ENCODE results near the gene ARHGAP6. TPM values are rescaled to one million over a fixed set of nuclear protein-coding genes. Genes with fewer than 3 reads are reported as not detected.
"Not testable (repeated sequence)": the region's sequence is repeated elsewhere in the genome, so short reads cannot be mapped to it uniquely, and the experiment has no call there.

ARHGAP6 gene
- total RNA-seq, 1 experiment from 2014 or later = not detected

DNA sequence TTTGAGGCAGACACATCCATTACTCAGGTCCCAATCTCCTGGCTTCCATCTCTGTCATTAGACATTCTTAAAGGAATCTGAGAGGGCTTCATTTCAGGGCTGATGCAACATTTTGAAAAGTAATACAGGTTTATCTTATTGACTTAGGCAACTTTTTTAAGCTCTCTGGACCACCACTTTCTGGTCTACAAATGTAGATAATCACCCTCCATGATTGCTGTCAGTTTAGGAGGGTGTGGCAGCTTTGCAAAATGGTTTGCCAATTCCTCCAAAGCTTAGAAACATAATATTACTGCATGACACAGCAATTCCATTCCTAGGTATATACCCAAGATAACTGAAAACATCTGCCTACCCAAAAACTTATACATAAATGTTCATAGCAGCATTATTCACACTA lies 77.6 kb downstream of the ARHGAP6 start:
- in situ Hi-C loops (cut with HindIII; ENCODE audit: low sequenced_read_pairs) = no loop called here
- no peak for DNase-seq (ENCODE audit: low spot score)

- no peak for DNase-seq (ENCODE audit: low spot score)
- in situ Hi-C loops (cut with HindIII; ENCODE audit: low sequenced_read_pairs) = no loop called here
These were observed 80.5 kb downstream of the ARHGAP6 start for GRCh38 chrX:11585174-11585573.

GRCh38 chrX:11580789-11581188 lies 84.9 kb downstream of the ARHGAP6 start:
- in situ Hi-C loops (cut with HindIII; ENCODE audit: low sequenced_read_pairs) = no loop called here
- DNase-seq (ENCODE audit: low spot score) = no peak

DNA sequence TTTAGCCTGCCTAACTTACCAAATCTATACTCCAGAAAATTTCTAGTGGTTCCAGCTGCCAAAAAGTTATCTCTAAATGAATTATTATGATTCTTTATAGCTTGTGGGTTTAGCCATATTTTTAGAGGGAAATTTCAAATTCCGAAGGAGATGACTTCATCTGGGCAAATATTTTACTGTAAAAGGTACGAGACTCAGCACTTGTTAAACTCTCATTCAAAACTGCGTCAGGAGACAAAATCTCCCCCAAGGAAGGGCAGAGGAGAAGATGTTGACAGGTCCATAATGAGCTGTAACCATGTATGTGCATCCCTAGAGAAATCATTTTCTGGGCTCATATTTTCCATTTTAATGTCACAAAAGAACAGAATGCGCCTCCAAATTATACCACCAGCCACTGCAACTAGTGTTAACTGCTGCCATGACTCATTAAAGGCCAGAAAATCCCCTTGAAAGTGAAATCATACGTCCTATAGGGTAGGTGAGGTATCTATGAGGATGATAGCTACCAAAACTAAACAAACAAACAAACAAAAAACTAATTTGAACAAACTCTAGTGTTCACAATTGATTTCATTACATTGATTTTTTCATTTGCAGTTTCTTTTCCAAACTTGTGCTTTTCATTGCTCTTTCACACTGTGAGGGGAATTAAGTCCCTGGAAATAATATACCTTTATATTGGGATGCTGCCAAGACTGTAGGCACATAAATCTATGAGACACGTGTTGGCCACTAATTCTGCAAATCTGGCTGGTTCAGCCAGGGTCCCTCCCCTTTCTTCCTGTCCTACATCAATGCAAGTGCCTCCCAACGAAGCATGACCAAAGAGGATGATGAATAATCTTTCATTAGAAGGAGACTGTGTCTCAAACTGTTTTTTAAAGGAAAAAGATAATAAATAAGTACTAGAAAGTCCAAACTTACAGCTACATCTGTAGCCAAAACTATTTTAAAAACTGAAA lies 85.8 kb downstream of the ARHGAP6 start:
- DNase-seq (ENCODE audit: low spot score) = no peak
- in situ Hi-C loops (cut with HindIII; ENCODE audit: low sequenced_read_pairs) = no loop called here

GRCh38 chrX:11578301-11578700 lies 87.4 kb downstream of the ARHGAP6 start:
- in situ Hi-C loops (cut with HindIII; ENCODE audit: low sequenced_read_pairs); DNase-seq (ENCODE audit: low spot score): not testable (repeated sequence)

- no peak for DNase-seq (ENCODE audit: low spot score)
These were observed 88.1 kb downstream of the ARHGAP6 start for GRCh38 chrX:11577603-11578002.

GRCh38 chrX:11575332-11575731 lies 90.4 kb downstream of the ARHGAP6 start:
- in situ Hi-C loops (cut with HindIII; ENCODE audit: low sequenced_read_pairs) = no loop called here
- no peak for DNase-seq (ENCODE audit: low spot score)

More at GRCh38 chrX:11577603-11578002, 88.1 kb downstream of the ARHGAP6 start:
- in situ Hi-C loops (cut with HindIII; ENCODE audit: low sequenced_read_pairs) = no loop called here

DNA sequence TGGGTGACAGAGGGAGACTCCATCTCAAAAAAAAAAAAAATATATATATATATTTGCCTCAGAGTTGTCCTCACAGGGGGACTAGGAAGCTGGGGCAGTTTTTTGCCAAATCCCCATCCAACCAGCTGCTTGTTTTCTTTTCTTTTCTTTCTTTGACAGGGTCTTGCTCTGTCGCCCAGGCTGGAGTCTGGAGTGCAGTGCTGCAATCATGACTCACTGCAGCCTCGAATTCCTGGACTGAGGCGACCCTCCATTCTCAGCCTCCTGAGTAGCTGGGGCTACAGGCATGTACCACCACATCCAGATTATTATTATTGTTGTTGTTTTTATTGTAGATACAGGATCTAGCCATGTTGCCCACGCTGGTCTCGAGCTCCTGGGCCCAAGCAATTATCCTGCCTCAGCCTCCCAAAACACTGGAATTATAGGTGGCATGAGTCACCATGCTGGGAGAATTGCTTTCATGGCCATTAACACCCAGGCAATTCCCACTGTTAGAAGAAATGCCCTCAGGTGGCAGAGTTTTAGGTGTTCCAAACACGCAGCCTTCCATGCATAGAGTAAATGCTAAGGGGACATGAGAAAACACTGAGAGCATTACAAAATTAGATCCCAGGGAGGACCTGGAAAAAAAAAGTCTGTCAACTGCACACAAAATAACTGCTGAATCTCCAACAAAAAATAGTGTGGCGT lies 98.0 kb downstream of the ARHGAP6 start:
- no peak for DNase-seq (ENCODE audit: low spot score)
- in situ Hi-C loops (cut with HindIII; ENCODE audit: low sequenced_read_pairs) = no loop called here

- in situ Hi-C loops (cut with HindIII; ENCODE audit: low sequenced_read_pairs) = no loop called here
- no peak for DNase-seq (ENCODE audit: low spot score)
These were observed 98.9 kb downstream of the ARHGAP6 start for GRCh38 chrX:11566789-11567188.

- no peak for DNase-seq (ENCODE audit: low spot score)
- in situ Hi-C loops (cut with HindIII; ENCODE audit: low sequenced_read_pairs) = no loop called here
These were observed 99.5 kb downstream of the ARHGAP6 start for GRCh38 chrX:11566173-11566572.

DNA sequence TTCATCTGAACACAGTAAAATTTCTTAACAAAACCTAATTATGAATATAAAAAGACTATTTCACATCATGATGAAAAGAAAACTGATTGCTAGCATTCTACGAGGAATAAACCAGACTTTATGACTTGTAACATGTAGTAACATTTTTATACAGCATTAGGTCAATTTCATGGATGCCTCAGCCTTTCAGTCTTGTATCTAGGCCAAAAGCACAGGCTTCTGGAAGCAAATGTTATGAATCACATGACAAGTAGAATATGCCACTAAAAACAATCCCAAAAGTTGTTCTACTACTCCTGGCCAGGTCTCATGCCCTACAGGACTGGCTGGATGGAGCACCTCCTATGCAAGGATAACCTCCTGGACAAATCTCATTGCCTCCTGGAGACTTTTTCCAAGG lies 101.2 kb downstream of the ARHGAP6 start:
- DNase-seq (ENCODE audit: low spot score) = no peak
- in situ Hi-C loops (cut with HindIII; ENCODE audit: low sequenced_read_pairs) = no loop called here

DNA sequence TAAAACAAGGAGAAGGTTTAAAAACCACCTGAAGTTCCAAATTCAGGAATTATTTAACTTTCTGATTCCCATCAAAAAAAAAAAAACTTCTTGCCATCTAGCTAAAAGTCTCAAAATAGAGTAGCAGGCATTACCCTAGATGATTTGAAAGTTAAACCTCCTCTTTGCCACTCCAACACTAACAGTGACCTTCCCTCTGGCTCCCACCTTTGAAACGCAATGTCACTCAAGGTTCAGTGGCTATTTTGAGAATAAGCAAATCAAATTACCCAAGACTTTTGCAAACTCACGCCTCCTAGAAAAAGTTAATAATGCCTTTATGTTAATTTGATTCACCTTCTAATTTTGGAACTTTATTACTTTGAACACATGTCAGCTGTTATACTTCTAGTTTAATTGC lies 103.2 kb downstream of the ARHGAP6 start:
- no peak for DNase-seq (ENCODE audit: low spot score)
- in situ Hi-C loops (cut with HindIII; ENCODE audit: low sequenced_read_pairs) = no loop called here

- in situ Hi-C loops (cut with HindIII; ENCODE audit: low sequenced_read_pairs) = no loop called here
- no peak for DNase-seq (ENCODE audit: low spot score)
These were observed 106.7 kb downstream of the ARHGAP6 start for GRCh38 chrX:11558972-11559371.

DNA sequence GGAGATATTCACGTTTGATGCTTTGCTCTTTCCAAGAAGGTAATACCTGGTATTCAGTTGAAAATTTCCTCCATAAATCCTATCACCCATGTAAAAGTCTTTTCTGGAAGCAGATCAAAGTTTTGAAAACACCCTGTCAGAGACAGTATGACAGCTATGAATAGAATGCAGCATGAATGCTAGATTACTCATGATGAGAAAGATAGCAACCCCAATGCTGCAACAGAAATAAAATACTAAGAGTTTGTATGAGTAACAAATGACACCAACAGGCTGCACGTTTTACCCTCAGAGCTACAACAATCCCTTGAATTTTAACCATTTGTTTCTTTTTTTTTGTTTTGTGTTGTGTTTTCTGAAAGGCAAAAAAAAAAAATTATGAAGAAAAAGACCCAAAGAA lies 108.6 kb downstream of the ARHGAP6 start:
- in situ Hi-C loops (cut with HindIII; ENCODE audit: low sequenced_read_pairs) = no loop called here
- no peak for DNase-seq (ENCODE audit: low spot score)

DNA sequence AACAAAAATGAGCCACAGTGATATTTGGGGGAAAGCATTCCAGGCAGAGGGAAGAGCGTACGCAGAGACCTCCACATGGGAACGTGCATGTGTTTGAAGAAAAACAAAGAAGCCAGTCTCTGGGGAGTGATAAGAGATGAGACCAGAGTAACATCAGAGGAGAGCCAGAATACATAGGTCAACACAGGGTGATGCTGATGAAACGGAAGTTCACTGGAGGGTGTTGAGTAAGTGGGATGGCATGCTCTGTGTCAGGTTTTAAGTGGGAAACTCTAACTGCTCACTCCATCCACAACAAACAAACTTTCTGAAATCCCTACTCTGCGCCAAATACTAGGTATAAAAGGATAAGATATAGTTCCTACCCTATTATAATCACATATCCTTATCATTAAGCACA lies 110.0 kb downstream of the ARHGAP6 start:
- no peak for DNase-seq (ENCODE audit: low spot score)
- in situ Hi-C loops (cut with HindIII; ENCODE audit: low sequenced_read_pairs) = no loop called here

DNA sequence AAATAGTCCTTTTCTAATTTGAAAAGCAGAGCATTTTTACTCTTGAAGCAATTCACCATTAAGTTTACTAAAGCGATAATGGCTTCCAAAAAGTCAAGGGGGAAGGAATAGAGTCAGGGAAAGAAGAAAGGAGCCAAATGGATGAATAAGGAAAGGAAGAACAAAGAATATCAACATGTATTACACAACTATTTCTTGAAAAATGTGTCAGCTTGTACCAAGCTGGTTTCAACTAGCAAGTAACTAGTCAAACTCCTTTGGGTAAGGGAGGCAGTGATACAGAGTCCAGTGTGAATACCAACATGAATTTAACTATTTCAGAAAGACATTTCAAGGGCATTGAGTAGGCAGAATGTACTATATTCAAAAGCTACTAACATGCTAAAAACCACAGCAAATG lies 112.1 kb downstream of the ARHGAP6 start:
- no peak for DNase-seq (ENCODE audit: low spot score)
- in situ Hi-C loops (cut with HindIII; ENCODE audit: low sequenced_read_pairs) = no loop called here

- in situ Hi-C loops (cut with HindIII; ENCODE audit: low sequenced_read_pairs) = no loop called here
- no peak for DNase-seq (ENCODE audit: low spot score)
These were observed 114.6 kb downstream of the ARHGAP6 start for GRCh38 chrX:11551151-11551550.

DNA sequence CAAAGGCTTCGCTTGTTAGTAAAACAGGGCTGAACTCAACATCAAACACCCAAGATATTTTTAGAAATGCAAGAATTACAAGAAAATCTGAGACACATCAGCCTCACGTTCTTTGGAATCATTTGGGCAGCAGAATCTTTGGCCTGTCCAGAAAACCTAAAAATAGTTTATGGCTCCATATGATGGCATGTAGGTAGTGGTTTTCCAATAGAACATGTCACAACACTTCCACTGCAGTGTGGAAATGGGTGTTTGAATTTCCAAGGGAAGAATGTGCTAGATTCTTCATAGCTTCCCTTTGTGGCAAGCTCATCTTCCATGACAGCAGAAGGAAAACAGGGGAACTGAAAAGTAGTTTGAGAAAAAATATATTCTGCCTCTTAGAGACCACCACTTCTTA lies 118.8 kb downstream of the ARHGAP6 start:
- in situ Hi-C loops (cut with HindIII; ENCODE audit: low sequenced_read_pairs) = no loop called here
- DNase-seq (ENCODE audit: low spot score) = no peak

GRCh38 chrX:11543249-11543648 lies 122.5 kb downstream of the ARHGAP6 start:
- DNase-seq (ENCODE audit: low spot score) = no peak
- in situ Hi-C loops (cut with HindIII; ENCODE audit: low sequenced_read_pairs) = no loop called here

DNA sequence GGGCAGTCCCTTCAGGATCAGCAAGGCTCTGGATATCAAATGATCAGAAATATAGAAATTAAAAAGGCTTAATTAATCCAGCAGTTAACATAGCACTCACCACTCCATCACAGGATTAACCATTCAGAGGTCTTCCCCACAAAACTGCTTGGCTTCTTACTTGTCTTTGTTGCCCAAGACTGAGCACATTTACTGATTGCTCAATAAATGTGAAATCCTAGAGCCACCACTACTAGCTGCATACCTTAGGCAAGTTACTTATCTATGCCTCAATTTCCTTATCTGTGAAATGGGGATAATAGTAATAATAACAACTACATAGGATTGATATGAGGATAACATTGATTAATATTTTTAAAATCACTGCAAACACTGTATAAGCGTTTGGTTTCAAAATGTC lies 124.2 kb downstream of the ARHGAP6 start:
- in situ Hi-C loops (cut with HindIII; ENCODE audit: low sequenced_read_pairs) = no loop called here

More for the DNA sequence above, 124.2 kb downstream of the ARHGAP6 start:
- DNase-seq (ENCODE audit: low spot score) = no peak
